ENCODE results near the gene ASTN1.

The ASTN1 gene

GRCh38 chr1:176919386-176920378 is 244.8 kb downstream of the ASTN1 start:
- in situ Hi-C loops (cut with HindIII; ENCODE audit: low pct_ligation_motif_present, low pct_unique_long_range_greater_than_20kb, low sequenced_read_pairs), result loop anchor here (25.0 kb wide), 1 partner anchor 268 kb away; no protein-coding TSS in a partner anchor

GRCh38 chr1:176905648-176906047 is 258.9 kb downstream of the ASTN1 start:
- DNase-seq, result no peak
- in situ Hi-C loops (cut with HindIII; ENCODE audit: low pct_ligation_motif_present, low pct_unique_long_range_greater_than_20kb, low sequenced_read_pairs), result loop anchor here (25.0 kb wide), 1 partner anchor 282 kb away; no protein-coding TSS in a partner anchor

More at GRCh38 chr1:176919386-176920378, 244.8 kb downstream of the ASTN1 start:
- DNase-seq, result no peak

DNA sequence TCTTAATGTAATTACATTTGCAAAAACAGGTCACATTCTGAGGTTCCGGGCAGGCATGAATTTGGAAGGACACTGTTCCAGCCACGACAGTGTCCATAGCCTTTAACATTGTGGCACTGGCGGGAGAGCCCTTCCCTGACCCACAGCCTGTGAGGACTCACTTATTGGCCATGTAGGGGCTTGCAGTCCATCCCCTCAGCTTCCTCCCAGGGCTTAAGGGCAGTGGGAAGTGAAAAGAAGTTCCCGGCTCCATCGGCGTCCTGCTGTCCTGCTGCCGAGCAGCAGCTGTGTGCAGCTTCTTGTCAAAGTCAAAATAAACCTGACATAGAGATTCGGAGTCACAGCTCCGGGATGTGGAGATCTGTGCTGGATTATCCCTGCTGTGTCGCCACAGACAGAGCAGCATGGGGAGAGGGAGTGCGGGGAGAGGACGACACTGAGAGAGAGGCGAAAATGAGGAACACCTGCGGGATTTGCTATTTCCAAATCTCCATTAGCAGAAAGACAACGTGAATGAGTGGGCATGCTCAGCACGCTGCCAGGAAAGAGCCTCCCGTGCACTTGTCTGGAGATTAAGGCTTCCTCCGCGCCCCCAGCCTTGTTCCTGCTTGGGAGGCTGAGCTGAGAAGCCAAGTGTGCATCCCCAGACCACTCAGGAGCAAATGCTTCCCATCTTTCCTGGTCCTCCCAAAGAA is 260.3 kb downstream of the ASTN1 start:
- in situ Hi-C loops (cut with HindIII; ENCODE audit: low pct_ligation_motif_present, low pct_unique_long_range_greater_than_20kb, low sequenced_read_pairs), result loop anchor here (25.0 kb wide), 1 partner anchor 283 kb away; no protein-coding TSS in a partner anchor
- no peak for DNase-seq

- in situ Hi-C loops (cut with HindIII; ENCODE audit: low pct_ligation_motif_present, low pct_unique_long_range_greater_than_20kb, low sequenced_read_pairs), result loop anchor here (25.0 kb wide), 1 partner anchor 284 kb away; no protein-coding TSS in a partner anchor
- DNase-seq, result peak; percentile 6
These were observed 261.0 kb downstream of the ASTN1 start for GRCh38 chr1:176903474-176903873.

GRCh38 chr1:176899321-176899720 is 265.2 kb downstream of the ASTN1 start:
- in situ Hi-C loops (cut with HindIII; ENCODE audit: low pct_ligation_motif_present, low pct_unique_long_range_greater_than_20kb, low sequenced_read_pairs), result no loop called here

DNA sequence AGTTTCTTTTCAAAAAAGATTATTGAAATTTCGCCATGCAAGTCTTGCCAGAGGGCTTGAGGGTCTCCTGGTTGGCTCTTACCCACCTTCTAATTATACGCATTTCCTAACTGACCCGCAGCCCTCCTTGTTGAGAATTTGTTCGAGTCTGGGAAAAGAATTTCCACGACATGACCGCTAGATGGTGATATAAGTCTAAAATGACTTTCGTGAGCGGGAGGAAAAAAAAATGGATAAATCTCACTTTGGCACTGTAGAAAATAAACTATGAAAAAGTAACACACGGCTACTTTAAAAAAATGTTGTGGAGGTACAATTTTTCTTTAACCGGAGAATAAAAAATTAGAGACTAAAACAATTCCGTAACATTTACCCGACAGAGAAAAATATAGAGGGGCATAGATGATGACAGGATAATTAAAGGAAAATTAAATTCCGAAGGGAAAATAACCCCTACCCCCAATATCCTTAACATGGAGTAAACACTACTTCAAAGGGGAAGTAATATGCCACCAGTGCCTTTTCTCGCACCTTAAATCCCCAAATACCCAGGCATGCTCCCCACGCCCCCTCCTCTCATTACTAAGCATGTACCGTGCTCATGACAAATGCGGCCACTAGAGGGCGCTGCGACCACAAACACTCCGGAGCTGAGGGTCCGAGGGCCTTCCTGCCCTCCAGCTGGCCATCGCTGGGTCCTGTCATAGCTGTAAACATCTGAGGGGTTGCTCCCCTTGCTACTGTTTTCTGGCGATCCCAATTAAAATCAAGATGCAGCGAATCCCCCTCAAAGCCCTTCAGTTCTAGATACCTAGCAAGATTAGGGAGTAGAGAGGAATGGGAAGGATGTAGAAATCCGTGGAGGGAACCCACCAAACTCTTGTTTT is 266.9 kb downstream of the ASTN1 start:
- peak; percentile 73 for DNase-seq
- in situ Hi-C loops (cut with HindIII; ENCODE audit: low pct_ligation_motif_present, low pct_unique_long_range_greater_than_20kb, low sequenced_read_pairs), result no loop called here

More at GRCh38 chr1:176899321-176899720, 265.2 kb downstream of the ASTN1 start:
- DNase-seq, result no peak

DNA sequence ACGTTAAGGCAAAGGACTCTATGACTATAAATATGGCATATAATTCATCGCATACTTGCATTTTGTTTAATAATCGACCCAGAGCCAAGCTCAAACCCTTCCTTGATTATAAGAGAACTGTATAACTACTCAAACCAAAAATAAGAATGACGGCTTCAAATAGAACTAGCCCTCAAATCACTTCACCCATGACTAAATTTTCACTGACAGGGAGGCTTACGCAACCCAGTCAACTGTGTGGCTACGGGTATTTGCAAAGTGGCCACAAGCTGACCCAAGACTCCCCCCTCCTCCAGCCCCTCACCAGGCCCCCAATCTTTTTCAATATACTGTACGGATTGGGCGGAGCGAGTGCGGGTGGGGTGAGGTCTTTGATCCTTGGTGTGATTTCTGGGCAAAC is 268.3 kb downstream of the ASTN1 start:
- in situ Hi-C loops (cut with HindIII; ENCODE audit: low pct_ligation_motif_present, low pct_unique_long_range_greater_than_20kb, low sequenced_read_pairs), result no loop called here
- DNase-seq, result no peak

DNA sequence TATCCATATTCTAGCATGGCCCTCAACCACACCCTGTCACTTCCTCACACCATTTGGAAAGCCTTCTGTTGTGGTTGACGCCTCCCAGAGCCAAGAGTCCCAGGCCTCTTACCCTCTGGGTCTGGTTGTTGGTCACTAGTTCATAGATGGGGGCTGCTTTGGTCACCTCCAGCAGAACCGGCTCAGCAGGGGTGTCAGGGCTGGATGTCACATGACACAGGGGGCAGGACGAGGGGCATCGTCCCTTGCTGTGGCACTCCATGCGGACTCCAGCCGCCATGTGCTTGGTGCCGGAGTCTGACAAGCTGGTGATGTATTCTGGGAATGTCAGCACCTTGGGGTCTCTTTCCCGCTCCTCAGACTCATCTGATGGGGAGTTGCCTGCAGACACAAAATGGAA is 270.1 kb downstream of the ASTN1 start:
- no peak for DNase-seq
- in situ Hi-C loops (cut with HindIII; ENCODE audit: low pct_ligation_motif_present, low pct_unique_long_range_greater_than_20kb, low sequenced_read_pairs), result no loop called here

- in situ Hi-C loops (cut with HindIII; ENCODE audit: low pct_ligation_motif_present, low pct_unique_long_range_greater_than_20kb, low sequenced_read_pairs), result no loop called here
- no peak for DNase-seq
These were observed 270.7 kb downstream of the ASTN1 start for GRCh38 chr1:176893625-176894352.

DNA sequence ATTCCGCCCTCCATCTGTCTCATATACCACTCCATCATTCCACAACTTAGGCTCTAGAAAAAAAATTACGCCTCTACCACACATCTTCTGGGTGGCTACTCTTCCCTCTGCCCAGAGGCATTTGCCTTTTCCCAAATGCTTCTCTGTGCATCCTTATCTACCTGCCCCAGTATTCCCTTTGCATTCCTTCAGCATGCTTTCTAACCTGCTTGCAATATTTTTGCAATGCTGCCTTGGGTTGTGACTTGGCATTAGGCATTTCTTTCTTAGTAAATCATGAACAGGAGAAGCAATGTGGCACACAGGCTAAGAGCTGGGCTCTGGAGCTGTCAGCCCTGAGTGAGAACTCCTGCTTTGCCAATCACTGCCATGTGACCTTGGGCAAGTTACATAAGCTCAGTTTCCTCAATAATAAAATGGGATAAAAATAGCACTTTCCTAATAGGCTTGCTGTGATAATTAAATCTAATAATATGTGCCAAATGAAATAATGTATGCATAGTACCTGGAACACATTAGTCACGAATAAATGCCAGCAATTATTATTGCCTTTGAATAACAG is 276.0 kb downstream of the ASTN1 start:
- in situ Hi-C loops (cut with HindIII; ENCODE audit: low pct_ligation_motif_present, low pct_unique_long_range_greater_than_20kb, low sequenced_read_pairs), result no loop called here
- DNase-seq, result no peak

GRCh38 chr1:176885751-176886150 is 278.8 kb downstream of the ASTN1 start:
- in situ Hi-C loops (cut with HindIII; ENCODE audit: low pct_ligation_motif_present, low pct_unique_long_range_greater_than_20kb, low sequenced_read_pairs), result no loop called here
- no peak for DNase-seq

DNA sequence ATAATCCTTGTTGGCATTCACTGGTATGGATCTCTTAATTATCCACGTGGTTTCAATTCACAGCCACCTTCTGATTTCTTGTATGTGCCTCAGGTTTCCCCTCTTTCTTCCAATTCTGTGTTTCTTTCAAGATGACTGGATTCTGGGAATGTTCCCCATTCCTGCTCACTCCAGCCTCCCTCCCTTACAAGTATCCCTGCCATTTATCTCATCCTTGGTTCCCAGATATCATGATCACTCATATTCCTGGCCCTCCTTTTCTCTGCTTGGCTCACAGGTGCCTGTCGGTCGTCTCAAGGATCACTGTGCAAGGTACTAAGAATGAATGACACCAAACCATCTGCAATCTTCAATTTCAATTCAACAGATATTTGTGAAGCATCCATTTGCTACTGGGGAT is 279.2 kb downstream of the ASTN1 start:
- DNase-seq, result no peak
- in situ Hi-C loops (cut with HindIII; ENCODE audit: low pct_ligation_motif_present, low pct_unique_long_range_greater_than_20kb, low sequenced_read_pairs), result no loop called here

- in situ Hi-C loops (cut with HindIII; ENCODE audit: low pct_ligation_motif_present, low pct_unique_long_range_greater_than_20kb, low sequenced_read_pairs), result no loop called here
- no peak for DNase-seq
These were observed 279.6 kb downstream of the ASTN1 start for GRCh38 chr1:176884911-176885310.

DNA sequence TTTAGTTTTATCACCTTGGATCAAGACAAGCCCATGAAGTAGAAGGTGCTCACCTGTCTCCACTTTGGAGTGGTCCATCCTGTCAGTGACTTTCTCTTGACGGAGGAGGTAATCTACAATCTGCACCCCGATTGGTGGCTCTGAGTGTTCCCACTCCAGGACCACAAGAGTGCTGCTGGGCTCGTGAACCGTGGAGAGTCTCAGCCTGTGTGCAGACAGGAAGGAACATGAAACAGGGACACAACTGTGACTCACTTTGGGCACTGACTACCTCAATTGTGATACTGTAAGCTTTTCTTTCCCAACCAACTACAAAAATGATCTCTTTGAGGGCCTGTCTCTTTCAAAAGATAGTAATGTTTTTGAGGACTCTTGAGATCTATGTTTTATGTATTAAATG is 280.2 kb downstream of the ASTN1 start:
- in situ Hi-C loops (cut with HindIII; ENCODE audit: low pct_ligation_motif_present, low pct_unique_long_range_greater_than_20kb, low sequenced_read_pairs), result no loop called here
- no peak for DNase-seq

DNA sequence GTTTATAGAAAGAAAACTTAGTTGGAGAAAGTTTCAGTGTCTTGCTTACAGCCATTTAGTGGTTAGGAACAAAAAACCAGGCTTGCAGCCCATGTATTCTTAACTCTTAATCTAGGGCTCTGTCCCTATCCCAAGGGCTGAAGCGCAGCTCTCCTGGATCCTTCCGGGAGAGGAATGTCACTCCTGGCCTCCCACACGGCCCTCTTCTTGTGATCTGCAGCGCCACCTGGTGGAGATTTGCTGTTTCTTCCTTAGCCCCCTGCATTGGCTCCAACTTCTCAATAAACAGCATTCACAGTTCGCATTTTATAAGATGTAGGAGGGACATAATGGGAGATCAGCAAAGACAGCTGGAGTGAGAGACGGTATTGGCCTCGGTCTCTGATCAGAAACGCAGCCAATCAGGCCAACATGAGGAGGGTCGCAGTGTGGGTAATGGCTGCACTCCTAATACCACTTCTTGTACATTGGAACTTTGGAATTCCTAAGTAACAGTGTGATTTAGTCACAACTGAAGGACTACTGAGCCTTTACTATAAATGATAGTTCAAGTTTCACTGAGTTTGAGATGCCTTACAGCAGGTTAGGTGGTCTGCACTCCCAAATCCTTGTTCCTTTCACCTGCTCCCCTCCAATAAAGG is 283.4 kb downstream of the ASTN1 start:
- in situ Hi-C loops (cut with HindIII; ENCODE audit: low pct_ligation_motif_present, low pct_unique_long_range_greater_than_20kb, low sequenced_read_pairs), result no loop called here
- DNase-seq, result peak; percentile 78

- no peak for DNase-seq
- in situ Hi-C loops (cut with HindIII; ENCODE audit: low pct_ligation_motif_present, low pct_unique_long_range_greater_than_20kb, low sequenced_read_pairs), result no loop called here
These were observed 284.5 kb downstream of the ASTN1 start for GRCh38 chr1:176879784-176880620.
